Stimulated activated CD4-positive, alpha-beta T cell treated with anti-CD3 and anti-CD28 coated beads, Interleukin-4, amount 100 ng/mL, for 24 hours (primary cell): ENCODE measurements around the gene PTPRD.

Experiments
- DNase-seq: peaks from one replicate; pipeline ENCODE4 v3.0.0-alpha.2; 2020

Gene PTPRD

GRCh38 chr9:9231946-9232345, 1380.9 kb downstream of the PTPRD start:
- DNase-seq: no peak

DNA sequence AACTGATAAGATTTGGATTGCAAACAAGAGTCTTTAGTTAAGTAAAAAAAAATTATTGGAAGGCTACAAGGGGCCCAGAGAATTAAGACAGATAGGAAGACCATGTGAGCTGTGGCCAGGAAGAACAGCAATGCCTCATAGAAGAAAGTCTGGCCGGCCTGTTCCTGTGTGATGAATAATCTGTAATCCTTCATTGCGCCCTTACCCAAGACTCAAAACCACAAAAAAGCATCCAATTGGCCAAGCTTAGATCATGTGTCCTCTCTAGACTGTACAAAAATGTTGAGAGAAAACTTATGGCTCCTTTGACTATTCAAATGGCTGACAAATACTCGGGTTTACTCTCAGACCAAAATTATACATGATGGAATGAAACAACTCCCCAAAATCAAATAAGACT, 1383.5 kb downstream of the PTPRD start:
- DNase-seq: no peak

- no peak for DNase-seq
Measured at GRCh38 chr9:9223175-9223574, 1389.6 kb downstream of the PTPRD start.

DNA sequence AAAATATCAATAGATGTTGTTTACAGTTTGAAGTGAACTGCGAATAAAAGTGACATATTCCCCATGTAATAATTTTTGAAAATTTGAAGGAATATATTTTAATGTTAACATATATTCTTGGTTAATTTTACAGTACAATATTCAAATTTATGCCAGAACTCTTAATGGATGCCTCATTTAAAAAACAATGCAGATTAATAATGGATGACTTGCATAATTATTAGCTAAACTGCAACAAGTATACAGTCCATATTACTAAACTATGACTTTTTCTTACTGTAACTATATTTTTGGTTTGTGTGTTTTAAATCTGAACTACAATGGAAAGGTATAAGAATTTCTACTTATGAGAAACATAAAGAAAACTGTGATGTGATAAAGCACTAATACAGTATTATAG, 1390.1 kb downstream of the PTPRD start:
- no peak for DNase-seq

DNA sequence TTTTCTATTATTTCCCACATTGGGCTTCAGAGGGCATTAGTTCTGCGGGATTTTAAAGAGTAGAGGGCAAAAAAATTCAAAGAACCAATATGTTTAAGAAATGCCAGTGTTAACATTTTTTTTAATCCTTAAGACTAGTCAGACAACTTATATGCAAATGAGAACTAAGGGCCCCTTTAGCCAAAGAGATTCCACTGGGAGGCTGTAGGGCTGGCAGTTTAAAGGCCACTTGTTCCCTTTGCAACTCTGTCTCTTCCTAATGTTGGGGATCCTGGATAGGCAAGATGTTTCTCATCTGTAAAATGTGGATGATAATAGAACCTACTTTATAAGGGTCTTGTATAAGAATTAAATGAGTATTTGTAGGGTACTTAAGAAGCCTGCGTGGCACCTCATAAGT, 1395.9 kb downstream of the PTPRD start:
- no peak for DNase-seq

DNA sequence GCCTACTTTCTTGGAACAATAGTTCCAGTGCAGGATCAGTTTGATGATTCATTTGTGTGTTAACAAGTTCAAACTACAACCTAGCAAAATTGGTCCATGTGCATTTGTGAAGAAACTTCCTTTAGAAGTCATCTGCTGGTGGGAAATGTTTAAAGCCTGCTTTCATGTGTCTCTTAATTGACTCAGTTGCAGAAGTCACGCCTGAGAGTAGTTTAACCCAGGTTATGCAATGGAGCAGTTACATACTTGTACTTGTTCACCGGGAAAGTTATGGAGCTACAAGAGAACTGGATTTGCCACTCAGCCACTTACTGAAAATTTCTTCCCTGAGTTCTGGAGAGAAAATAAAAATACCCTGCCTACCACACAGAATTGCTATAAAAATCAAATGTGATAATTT, 1397.8 kb downstream of the PTPRD start:
- no peak for DNase-seq

GRCh38 chr9:9214066-9214465, 1398.7 kb downstream of the PTPRD start:
- DNase-seq: no peak

DNA sequence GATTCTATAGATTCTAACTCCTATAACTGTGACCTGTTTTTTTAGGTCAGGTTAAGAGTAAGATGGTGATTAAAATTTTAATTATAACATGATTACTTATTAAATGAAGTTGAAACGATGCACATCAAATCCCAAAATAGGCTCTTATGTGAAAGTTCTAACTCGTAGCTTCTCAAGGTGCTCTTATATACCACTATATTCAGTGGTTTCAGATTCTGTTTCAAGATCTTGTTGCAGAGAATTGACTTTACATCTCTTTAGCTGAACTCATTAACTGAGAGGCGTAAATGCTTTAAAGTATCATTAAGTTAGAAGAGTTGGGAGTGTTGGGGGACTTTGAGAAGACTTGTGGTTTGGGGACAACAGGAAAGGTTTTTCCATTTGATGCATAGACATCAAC, 1399.8 kb downstream of the PTPRD start:
- no peak for DNase-seq

DNA sequence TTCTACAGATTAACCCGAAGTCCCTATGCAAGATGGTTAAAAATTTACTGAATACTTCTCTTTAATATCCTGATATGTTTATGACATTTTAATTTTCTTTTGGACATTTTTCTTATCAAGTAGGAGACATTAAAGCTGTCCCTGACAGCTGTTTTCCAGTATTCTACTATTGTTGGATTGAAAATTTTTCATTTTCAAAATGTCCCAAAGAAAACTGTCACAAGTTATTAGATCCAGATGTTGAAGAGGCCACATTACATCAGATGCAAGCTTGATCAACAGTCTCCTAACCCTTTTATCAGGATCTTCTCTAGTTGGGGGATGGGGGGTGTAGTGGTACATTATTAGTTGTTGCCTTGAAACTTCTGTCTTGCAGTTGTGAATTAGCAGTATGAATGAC, 1410.5 kb downstream of the PTPRD start:
- no peak for DNase-seq

- DNase-seq: no peak
Measured at GRCh38 chr9:9186086-9186485, 1426.7 kb downstream of the PTPRD start.

- DNase-seq: no peak
Measured at GRCh38 chr9:9182431-9182830, 1430.4 kb downstream of the PTPRD start.

- no peak for DNase-seq
Measured at GRCh38 chr9:9177081-9177480, 1435.7 kb downstream of the PTPRD start.

GRCh38 chr9:9174358-9174757, 1438.4 kb downstream of the PTPRD start:
- DNase-seq: no peak

- no peak for DNase-seq
Measured at GRCh38 chr9:9173264-9173663, 1439.5 kb downstream of the PTPRD start.

- no peak for DNase-seq
Measured at GRCh38 chr9:9170439-9171134, 1442.2 kb downstream of the PTPRD start.

DNA sequence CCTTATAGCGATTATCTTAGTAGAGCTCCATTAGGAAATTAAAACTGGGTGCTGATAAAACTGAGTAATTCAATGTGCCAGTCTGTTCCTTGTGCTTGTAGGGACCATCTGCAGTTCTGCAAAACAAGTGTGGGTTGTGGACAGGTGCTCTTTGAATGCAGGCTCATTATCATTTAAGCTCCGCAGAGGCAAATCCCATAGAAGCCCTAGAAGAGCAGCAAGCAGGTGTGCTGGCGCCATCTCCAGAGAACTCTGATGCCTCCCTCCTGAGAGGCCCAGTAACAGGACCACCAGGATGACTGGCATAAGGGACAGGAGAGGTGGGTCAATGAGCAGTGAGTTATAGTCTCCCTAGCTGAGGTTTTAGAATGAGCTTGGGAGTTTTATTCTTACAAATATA, 1470.8 kb downstream of the PTPRD start:
- no peak for DNase-seq

GRCh38 chr9:9133526-9133925, 1479.3 kb downstream of the PTPRD start:
- no peak for DNase-seq

GRCh38 chr9:9124616-9125015, 1488.2 kb downstream of the PTPRD start:
- DNase-seq: no peak

GRCh38 chr9:9122230-9122875, 1490.4 kb downstream of the PTPRD start:
- DNase-seq: no peak

GRCh38 chr9:9117866-9118265, 1494.9 kb downstream of the PTPRD start:
- DNase-seq: no peak

DNA sequence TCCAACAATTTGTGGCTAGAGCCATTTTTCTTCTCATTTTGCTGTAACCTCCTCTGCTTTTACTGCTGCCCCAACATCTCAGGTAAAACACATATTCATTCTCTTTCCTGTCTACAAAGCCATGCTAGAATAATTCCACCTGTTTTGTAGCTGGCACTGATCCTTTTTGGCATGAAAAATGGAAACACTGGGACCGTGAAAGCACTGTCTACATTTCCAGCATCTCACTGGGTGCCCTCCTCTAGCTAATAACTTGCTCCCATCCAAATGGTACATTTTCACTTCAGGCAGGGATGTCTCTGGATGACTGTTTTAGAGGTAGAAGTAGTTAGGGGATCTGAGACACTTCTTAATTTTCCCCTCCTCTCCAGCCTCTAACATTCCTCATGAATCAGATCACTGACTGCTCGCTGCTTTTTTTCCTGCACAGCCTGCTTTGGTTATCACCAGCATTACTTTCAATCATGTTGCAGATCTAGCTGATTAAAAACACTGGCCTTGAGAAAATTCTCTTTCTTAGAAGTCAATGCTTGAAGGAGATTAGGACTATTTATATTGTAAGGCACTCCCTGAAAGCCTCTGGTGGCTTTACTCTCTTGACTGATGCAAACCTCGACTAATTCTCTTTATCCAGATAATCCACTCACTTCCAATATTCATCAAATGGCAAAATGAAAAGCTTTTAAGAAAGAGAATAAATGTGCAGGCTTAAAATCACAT, 1500.6 kb downstream of the PTPRD start:
- no peak for DNase-seq

DNA sequence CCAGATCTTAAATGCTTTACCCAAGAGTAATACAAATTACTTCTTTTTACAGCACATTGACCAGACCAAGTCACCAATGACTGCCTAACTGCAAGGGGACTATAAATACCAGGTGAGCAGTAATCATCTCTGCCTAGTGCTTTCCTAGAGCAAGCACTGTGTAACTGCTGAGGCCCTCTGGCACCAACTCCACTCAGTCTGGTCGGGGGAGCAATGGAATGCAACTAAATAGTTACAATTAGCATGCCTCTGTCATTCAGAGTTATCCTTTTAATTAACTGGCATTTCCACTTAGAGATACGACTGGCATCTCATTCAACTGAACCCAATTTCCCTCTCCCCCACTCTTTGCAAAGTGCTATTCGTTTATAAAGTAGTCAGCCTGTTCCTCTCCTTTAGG, 1504.2 kb downstream of the PTPRD start:
- DNase-seq: no peak

- no peak for DNase-seq
Measured at GRCh38 chr9:9102295-9102694, 1510.5 kb downstream of the PTPRD start.

- no peak for DNase-seq
Measured at GRCh38 chr9:9100070-9100469, 1512.7 kb downstream of the PTPRD start.
